H1 (cell line): Measurements from ENCODE around the gene OR52W1. TPM values are rescaled to one million over a fixed set of nuclear protein-coding genes. Genes with fewer than 3 reads are reported as not detected.

Source experiments
- polyA plus RNA-seq, 7 experiments: library from polyadenylated mRNA; depleted of rRNA in 3 of 7; stranded (reverse) in 5 of 7; unstranded in 2 of 7; fragments of >200 nt in 5 of 7; fragments of 200-250 nt in 2 of 7; gene quantifications; 1 replicate in 5 of 7; 2 replicates in 1 of 7; 4 replicates in 1 of 7; pipeline versions ENCODE4 v1.2.1 to v1.2.3, GENCODE V29; 2011 to 2013; ENCODE audit warnings: missing spikeins in 2 of 7, mixed read lengths in 2 of 7
- total RNA-seq: library from RNA; stranded (reverse); fragmentation: NEBNext Ultra II Directional; extraction: Animal tissue kit (Norgen Biotek cat#: 25700); gene quantifications from 2 replicates; pipeline ENCODE4 v1.2.1, GENCODE V29; 2021

The OR52W1 gene
- total and polyA plus RNA-seq, 2 of the 8 experiments (the other 6 are each of a cell fraction or from before 2014, with no cell fraction given): not detected

Other genes starting within 250 kb of the OR52W1 start
- gene OR56A5, start 230.7 kb upstream of the OR52W1 start, total RNA-seq: not detected in 2 replicates
- 0.08 and 0.14 TPM in 2 replicates for gene OR56A5, start 230.7 kb upstream of the OR52W1 start, polyA plus RNA-seq (2011; rRNA removed)
- not detected in 2 replicates for gene OR52L1, start 212.2 kb upstream of the OR52W1 start, total RNA-seq
- 0.06 and 0.24 TPM in 2 replicates for gene OR52L1, start 212.2 kb upstream of the OR52W1 start, polyA plus RNA-seq (2011; rRNA removed)
- not detected in 2 replicates for gene OR56A4, start 192.3 kb upstream of the OR52W1 start, total RNA-seq
- gene OR56A4, start 192.3 kb upstream of the OR52W1 start, polyA plus RNA-seq (2011; rRNA removed): 0.15 and 0.17 TPM in 2 replicates
- 0.06 and 0.09 TPM in 2 replicates for gene OR56A1, start 168.5 kb upstream of the OR52W1 start, total RNA-seq
- 0.02 and 0.20 TPM in 2 replicates for gene OR56A1, start 168.5 kb upstream of the OR52W1 start, polyA plus RNA-seq (2011; rRNA removed)
- gene OR56B4, start 91.5 kb upstream of the OR52W1 start, total RNA-seq: not detected in 2 replicates
- gene OR56B4, start 91.5 kb upstream of the OR52W1 start, polyA plus RNA-seq (2011; rRNA removed): not detected in 2 replicates
- not detected in 2 replicates for gene OR52B2, start 28.9 kb upstream of the OR52W1 start, total RNA-seq
- 0.15 TPM in 1 of 2 replicates, not detected in the other for gene OR52B2, start 28.9 kb upstream of the OR52W1 start, polyA plus RNA-seq (2011; rRNA removed)
- gene C11orf42, start 6.3 kb downstream of the OR52W1 start, total RNA-seq: not detected in 2 replicates
- not detected in 2 replicates for gene C11orf42, start 6.3 kb downstream of the OR52W1 start, polyA plus RNA-seq (2011; rRNA removed)
- gene FHIP1B, start 35.4 kb downstream of the OR52W1 start, total RNA-seq: 16.8 TPM in 2 replicates
- gene FHIP1B, start 35.4 kb downstream of the OR52W1 start, polyA plus RNA-seq (2011; rRNA removed): 41.9 and 67.1 TPM in 2 replicates
- 0.33 TPM in 1 of 2 replicates, not detected in the other for gene CNGA4, start 39.9 kb downstream of the OR52W1 start, total RNA-seq
- 0.29 and 0.74 TPM in 2 replicates for gene CNGA4, start 39.9 kb downstream of the OR52W1 start, polyA plus RNA-seq (2011; rRNA removed)
- gene CCKBR, start 60.6 kb downstream of the OR52W1 start, total RNA-seq: 4.6 and 5.7 TPM in 2 replicates
- 9.1 and 9.8 TPM in 2 replicates for gene CCKBR, start 60.6 kb downstream of the OR52W1 start, polyA plus RNA-seq (2011; rRNA removed)
- 17.7 and 20.4 TPM in 2 replicates for gene CAVIN3, start 121.3 kb downstream of the OR52W1 start, total RNA-seq
- 26.4 and 27.6 TPM in 2 replicates for gene CAVIN3, start 121.3 kb downstream of the OR52W1 start, polyA plus RNA-seq (2011; rRNA removed)
- 1.9 and 3.1 TPM in 2 replicates for gene SMPD1, start 191.2 kb downstream of the OR52W1 start, total RNA-seq
- 2.4 and 4.5 TPM in 2 replicates for gene SMPD1, start 191.2 kb downstream of the OR52W1 start, polyA plus RNA-seq (2011; rRNA removed)
- 23.6 and 23.9 TPM in 2 replicates for gene APBB1, start 219.9 kb downstream of the OR52W1 start, total RNA-seq
- gene APBB1, start 219.9 kb downstream of the OR52W1 start, polyA plus RNA-seq (2011; rRNA removed): 33.1 and 44.7 TPM in 2 replicates
- gene HPX, start 241.8 kb downstream of the OR52W1 start, total RNA-seq: 0.44 and 0.80 TPM in 2 replicates
- gene HPX, start 241.8 kb downstream of the OR52W1 start, polyA plus RNA-seq (2011; rRNA removed): 0.96 and 0.97 TPM in 2 replicates